ENCODE data around the gene BUB1B. TPM values are rescaled to one million over a fixed set of nuclear protein-coding genes. Genes with fewer than 3 reads are reported as not detected.
"Not testable (repeated sequence)": the region's sequence is repeated elsewhere in the genome, so short reads cannot be mapped to it uniquely, and the experiment has no call there.

The BUB1B gene
- total RNA-seq, 1 donor from 2014 or later, result 2.4 TPM

DNA sequence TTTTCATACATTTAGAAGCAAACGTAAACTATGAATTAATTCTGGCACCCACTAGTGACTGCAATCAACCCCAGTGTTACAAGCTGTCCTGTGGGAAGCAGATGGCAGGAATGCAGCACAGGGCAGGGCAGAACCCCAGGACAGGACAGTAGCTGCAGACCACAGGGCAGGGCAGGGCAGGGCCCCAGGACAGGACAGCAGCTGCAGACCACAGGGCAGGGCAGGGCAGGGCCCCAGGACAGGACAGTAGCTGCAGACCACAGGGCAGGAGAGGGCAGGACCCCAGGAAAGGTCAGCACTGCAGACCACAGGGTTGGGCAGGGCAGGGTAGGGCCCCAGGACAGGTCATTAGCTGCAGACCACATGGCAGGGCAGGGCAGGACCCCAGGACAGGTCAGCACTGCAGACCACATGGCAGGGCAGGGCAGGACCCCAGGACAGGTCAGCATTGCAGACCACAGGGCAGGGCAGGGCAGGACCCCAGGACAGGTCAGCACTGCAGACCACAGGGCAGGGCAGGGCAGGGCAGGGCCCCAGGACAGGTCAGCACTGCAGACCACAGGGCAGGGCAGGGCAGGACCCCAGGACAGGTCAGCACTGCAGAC lies 24.9 kb upstream of the BUB1B start:
- intact Hi-C loops (cut with DNase I); DNase-seq (ENCODE audit: missing footprints); ATAC-seq: not testable (repeated sequence)

DNA sequence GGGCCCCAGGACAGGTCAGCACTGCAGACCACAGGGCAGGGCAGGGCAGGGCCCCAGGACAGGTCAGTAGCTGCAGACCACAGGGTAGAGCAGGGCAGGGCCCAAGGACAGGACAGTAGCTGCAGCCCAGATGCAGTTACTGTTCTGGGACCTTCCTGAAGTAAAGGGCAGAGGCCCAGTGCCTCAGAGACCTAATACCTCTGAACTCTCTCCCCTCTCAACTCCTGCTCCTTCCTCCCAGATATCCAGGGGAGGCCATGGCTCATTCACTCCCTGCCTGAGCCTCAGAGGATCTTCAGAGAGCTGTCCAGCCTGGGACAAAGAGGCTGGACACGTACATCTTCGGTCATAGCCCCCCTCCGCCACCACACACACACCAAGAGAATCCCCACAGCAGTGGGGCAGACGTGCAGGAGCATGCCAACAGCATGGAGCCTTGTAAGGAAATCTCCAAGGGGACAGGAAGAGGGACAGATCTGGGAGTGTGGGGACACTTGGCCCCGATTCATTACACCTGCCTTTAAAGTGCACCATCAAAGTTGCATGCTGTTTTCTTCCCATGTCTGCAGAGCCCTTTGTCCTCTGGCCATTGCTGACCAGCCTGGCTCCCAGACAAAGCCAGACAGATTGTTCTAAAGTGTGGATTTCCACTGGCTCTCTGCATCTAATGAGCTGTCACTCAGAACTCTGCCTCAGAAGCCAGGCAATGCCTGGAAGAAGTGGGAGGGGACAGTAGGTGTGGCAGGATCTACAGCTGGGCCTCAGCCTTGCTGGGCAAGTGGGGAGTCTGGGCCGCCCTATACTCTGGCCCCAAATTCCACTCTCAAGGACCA lies 24.2 kb upstream of the BUB1B start:
- intact Hi-C loops (cut with DNase I), result no loop called here
- DNase-seq (ENCODE audit: missing footprints) (no peak), ATAC-seq (no peak)

DNA sequence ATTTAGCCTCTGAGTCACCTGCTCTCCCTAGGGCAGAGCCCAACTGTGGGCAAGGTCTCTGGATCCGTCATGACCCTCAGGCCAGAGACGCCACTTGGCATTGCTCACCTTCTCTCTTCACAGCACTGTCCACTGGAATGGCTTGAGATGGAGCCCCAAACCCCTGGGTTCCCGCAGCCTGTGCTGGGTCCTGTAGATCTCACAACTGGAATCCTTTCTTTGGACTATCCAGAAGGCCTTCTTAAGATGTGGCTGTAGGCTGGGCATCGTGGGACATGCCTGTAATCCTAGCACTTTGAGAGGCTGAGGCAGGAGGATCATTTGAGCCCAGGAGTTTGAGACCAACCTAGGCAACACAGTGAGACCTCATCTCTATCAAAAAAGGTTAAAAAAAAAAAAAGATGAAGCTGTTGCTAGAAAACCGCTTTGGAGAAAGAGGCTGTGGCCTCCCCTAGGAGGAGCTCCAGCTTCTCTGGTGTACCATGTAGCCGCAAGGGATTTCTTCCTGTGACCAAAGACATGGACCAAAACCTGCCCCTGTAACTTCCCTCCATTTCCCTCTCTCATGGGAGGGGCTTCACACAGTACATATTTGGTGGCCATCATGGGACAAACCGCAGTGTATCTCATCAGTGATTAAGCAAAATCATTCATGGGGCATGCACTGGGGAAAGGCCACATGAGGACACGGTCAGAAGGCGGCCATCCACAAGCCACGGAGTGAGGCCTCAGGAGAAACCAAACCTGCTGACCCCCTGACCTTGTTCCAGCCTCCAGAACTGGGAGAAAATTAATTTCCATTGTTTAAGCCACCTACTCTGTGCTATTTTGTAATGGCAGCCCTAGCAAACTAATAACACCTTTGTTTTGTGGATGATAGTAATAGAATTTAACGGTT lies 23.3 kb upstream of the BUB1B start:
- intact Hi-C loops (cut with DNase I), result no loop called here
- DNase-seq (ENCODE audit: missing footprints) (no peak), ATAC-seq (no peak)

DNA sequence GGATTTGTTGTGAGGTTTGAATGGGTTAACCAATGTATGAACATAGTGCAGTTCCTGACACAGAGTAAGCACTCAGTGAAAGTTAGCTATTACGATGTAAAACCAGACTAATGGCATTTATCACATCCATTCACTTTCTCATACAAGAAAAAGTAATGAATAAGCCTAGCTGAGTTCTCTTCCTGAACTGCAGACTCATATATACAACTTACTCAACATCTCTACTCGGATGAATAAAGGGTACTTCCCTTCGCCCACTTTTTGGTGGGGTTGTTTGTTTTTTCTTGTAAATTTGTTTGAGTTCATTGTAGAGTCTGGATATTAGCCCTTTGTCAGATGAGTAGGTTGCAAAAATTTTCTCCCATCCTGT lies 22.7 kb upstream of the BUB1B start:
- DNase-seq (ENCODE audit: missing footprints); intact Hi-C loops (cut with DNase I): not testable (repeated sequence)

DNA sequence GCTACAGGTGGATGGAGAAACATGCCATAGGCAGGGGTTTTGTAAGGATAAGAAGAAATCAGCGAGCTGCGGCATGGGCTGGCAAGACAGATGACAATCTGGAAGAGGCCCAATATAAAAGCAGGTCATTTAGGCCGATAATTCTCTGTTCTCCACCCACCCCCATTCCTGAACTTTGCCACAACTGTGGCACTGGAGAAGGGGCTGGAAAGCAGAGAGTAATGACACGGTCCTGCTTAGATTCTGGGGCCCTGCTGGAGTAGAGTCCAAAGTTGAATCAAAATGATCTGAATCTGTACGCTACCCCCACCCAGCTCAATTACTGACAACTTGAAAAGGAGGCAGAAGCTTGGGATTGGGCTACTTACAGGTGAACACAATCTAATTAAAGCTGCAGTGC lies 18.4 kb upstream of the BUB1B start:
- intact Hi-C loops (cut with DNase I), result no loop called here
- no peak for DNase-seq (ENCODE audit: missing footprints)
- ATAC-seq, result no peak

More for the DNA sequence above, 22.7 kb upstream of the BUB1B start:
- not testable (repeated sequence) for ATAC-seq

DNA sequence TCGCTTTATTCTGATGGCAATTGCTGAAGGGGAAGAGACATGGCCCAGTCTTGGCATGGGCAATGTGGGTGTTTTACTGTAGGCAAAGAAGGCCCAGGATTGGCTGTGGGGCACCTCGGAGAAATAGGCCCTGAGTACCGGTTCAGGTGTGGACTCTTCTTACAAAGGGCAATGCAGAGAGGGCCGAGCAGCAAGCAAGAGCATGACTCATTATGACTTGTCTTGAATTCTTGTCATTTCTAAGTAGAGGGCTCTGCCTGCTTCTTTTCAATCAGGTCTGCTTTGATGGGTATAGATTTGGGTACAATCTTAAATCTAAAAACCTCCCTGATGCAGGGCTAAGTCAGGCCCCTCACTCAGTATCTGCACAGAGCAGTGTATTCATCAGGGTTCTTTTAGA lies 14.8 kb upstream of the BUB1B start:
- no peak for ATAC-seq
- intact Hi-C loops (cut with DNase I), result no loop called here
- no peak for DNase-seq (ENCODE audit: missing footprints)

DNA sequence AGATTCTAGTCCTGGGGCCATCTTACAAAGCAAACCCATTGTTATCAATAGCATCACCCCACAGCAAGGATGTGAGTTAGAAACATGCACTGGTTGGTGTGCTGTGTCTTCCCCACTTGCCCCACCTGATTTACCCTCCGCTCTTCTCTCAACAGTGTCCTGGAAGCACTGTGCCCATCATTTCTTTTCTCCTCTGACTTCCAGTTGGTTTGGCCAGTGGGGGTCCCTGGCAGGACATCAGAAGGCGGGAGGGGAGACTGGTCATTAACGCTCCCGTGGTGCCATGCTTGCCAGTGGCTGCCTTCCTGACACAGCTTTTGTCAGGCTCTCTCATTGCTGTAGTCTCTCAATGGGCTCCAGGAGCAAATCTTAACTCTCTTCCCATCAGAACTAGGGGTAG lies 11.5 kb upstream of the BUB1B start:
- intact Hi-C loops (cut with DNase I), result no loop called here
- DNase-seq (ENCODE audit: missing footprints) (no peak), ATAC-seq (no peak)

DNA sequence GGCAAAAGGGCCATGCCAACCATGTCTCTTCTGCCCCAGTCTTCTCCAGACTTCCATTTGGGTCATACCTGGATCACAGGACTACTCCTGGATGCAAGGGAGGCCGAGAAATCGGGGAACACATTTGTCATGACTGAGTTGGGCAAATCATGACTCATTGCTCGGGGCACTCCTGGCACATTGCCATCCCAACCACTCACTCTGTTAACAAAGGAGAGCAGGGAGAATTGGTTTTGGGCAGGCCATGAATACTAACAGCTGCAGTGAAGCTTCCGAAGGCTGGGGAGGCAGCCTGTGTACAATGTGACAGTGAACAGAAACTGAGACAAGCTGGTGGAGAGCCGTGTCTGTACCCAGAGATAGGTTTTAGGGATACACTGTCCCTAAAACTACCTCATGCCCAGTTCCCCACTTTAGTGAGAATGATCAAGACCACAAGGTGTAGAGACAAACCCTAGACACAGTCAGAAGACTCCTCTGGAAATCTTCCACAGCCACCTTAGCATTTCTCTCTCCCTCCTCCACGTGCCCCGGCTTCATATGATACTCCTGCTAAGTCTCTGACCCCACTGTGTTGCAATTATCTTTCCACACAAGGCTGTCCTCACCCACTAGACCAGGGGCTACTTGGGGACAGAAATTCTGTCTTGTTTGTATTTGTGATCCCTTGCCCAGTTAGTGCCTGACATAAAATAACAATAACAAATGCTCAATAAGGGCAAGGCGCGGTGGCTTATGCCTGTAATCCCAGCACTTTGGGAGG lies 10.5 kb upstream of the BUB1B start:
- DNase-seq (ENCODE audit: missing footprints), result no peak

DNA sequence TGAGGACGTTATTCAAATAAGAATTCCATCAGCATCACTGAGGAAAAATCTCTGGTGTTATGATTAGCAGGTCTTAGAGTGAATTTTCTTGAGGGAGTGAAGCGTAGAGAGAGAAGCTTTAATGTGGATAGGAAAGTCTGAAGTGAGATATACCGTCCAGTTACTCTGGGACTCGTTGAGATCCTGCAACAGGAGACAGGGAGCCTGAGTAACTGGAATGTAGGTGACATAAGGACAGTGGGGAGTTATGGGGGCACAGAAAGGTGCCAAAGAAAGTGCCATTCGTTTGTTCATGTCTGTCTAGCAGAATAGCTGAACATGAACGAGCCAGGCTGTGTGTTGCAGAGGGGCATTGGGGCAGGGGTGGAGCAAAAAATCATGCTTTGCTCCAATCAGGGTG lies 9.4 kb upstream of the BUB1B start:
- ATAC-seq, result no peak
- intact Hi-C loops (cut with DNase I), result no loop called here

More for the DNA sequence above, 10.5 kb upstream of the BUB1B start:
- ATAC-seq, result no peak
- intact Hi-C loops (cut with DNase I), result no loop called here

DNA sequence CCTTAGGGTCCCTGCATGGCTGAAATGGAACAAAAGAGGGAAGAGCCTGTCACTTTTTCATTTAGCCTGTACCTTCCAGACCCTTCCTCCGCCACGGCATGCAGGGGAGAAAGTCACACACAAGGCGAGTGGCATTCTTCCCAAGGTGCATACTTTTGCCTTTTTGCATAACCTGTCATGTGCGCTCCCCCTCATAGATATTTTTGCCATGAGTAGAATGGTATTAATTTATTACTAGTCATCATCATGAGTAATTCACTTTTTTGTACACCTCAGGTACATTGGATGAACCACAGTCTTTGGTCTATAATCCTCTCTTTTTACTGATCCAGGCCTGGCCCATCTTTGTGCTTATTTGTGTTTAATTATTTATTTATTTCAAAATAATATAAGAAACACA lies 8.9 kb upstream of the BUB1B start:
- ATAC-seq (no peak), DNase-seq (ENCODE audit: missing footprints) (no peak)
- intact Hi-C loops (cut with DNase I), result no loop called here

More for the DNA sequence above, 9.4 kb upstream of the BUB1B start:
- no peak for DNase-seq (ENCODE audit: missing footprints)

DNA sequence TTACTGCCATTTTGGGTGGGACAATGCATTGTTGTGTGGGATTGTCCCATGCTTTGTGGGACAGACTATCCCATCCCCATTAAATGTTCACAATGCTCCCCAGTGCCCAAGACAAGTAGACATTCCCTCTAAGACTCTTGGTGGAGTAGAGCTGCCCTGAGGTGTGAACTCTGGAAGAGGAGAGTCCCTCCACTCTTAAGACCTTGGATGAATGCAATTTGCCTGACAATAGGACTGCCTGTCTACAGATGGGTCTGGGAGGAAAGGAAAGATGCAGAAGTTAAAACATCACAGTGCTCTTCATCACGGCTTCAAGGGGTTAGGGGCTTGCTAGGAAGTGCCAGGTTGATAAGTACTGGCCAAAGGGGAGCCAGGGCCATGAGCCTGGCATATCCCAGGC lies 6.0 kb upstream of the BUB1B start:
- DNase-seq (ENCODE audit: missing footprints); intact Hi-C loops (cut with DNase I); ATAC-seq: not testable (repeated sequence)

DNA sequence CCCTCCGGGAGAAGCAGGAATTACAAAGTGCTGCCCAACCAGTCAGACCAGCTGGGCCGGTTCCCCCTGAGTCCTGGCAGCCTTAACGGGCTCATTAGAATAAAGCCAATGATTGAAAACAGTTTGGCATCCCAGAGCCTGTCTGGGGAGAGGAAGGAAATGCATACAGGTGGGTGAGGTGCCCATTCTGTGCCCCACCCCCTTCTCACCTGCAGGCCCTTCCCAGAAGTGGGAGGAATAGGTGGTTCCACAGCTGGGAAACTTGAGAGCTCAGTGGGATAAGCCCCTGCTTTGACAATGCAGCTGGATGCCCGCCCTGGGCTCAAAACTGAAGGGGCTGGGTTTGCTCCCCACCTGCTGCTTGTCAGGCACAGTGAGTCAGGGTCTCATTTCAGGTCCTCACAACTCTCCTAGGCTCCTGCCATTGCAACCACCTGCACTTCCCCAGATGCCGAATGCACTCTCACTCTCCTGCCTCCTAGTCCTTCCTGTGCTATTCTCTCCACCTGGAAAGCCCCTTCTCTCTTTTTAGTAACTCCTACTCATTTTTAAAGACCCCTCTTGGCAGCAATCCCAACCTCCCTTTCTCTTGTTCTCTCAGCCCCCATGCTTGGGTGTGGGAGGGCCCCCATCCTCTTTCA lies 5.5 kb upstream of the BUB1B start:
- intact Hi-C loops (cut with DNase I), result no loop called here
- ATAC-seq, result no peak
- no peak for DNase-seq (ENCODE audit: missing footprints)

DNA sequence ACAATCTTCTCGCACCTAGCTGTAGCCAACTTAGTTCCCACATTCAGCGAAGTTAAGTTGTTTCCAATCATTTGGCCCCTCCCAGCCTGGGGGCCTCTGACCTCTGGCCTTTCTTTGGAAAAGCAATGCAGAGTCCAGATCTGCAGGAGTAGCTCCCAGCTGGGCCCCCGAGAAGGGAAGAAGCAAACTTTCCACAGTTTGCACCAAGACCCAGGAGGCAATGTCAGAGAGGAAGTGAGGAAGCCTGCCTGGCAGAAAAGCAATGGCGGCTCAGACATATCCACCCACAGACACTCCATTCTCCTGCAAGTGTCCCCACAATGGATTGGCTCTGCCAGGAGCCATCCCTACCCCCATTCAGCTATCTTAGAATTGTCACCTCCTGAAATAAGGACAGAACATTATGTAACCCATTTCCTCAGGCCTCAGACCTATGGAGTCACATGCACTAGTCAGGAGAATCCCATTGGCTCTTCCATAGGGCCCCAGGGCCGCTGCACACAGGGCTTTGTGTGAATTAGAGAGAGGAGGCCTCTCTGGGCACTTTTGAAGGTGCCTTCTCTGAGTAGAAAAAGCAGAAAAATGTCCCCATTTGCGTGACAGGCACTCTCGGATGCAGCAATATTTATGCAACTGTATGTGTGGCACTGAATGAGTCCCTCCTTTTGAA lies 3.0 kb upstream of the BUB1B start:
- no peak for ATAC-seq
- DNase-seq (ENCODE audit: missing footprints), result no peak
- intact Hi-C loops (cut with DNase I), result no loop called here

DNA sequence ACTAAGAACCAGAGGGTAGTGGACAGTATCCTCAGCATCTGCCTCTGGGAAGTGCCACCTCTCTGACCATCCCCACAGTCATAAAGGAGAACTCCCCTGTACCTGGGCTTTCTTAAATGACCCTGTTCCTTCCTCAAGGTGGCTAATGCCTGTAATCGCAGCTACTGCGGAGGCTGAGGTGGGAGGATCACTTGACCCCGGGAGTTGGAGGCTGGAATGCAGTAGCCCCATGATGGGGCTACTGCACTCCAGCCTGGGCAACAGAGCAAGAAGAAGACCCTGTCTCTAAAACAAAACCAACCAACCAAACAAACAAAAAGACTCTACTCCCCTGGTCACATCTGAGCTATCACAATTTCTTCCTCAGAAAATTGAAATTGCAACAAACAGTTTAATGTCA lies 848 bp upstream of the BUB1B start:
- DNase-seq (ENCODE audit: missing footprints) (no peak), ATAC-seq (no peak)
- intact Hi-C loops (cut with DNase I), result loop anchor here (5.0 kb wide), 2 partner anchors 53 to 113 kb away; partner anchors contain the start of gene BMF

DNA sequence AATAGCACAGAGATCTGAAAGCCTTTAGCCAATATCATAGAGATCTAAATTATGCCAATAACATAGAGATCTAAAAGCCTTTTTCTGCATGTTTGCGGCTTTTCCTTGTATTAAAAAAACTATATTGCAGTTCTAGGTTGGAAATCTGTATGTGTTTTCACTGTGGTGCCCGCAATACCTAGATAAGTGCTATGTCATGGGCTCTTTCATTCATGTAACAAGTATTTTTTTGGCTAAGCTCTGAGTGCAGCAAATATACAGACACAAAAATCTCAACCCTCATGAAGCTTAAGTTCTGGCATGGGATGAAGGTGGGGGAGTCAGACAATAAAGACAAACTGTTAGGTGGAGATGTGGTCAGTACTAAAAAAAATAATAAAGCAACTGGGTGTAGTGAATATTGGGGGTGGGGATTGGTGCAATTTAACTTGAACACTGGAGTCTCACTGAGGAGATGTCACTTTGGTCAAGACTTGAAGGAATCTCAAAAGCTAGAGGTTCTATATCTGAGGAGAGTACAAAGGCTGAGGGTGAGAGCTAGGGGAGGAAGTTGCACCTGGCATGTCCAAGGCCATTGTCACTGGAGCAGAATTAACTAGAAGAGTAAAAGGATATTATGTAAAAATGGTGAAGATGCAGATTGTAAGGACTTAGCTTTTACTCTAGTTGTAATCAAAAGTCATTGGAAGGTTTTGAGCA lies 973 bp downstream of the BUB1B start:
- ATAC-seq, result no peak
- intact Hi-C loops (cut with DNase I), result loop anchor here (5.0 kb wide), 2 partner anchors 55 to 115 kb away; partner anchors contain the start of gene BMF
- DNase-seq (ENCODE audit: missing footprints), result no peak

DNA sequence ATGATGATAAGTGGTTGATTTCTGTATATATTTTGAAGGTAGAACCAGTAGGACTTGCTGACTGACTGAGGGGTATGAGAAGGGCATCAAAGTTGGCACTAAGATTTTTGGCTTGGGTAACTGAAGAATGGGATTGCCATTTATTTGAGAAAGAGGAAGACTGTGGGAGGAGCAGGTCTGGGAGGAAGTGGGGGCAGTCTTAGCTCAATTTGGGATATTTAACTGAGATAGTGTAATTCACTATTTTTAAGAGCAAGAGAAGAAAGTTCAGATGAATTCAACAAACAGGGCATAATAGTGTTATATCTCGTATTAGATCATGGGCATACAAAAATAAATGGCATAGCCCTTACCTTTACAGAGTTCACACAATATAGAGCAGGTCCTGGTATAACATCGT lies 1.7 kb downstream of the BUB1B start:
- no peak for DNase-seq (ENCODE audit: missing footprints)
- intact Hi-C loops (cut with DNase I), result loop anchor here (5.0 kb wide), 2 partner anchors 55 to 115 kb away; partner anchors contain the start of gene BMF
- no peak for ATAC-seq
